ENCODE measurements around the gene CNDP2. TPM values are rescaled to one million over a fixed set of nuclear protein-coding genes. Genes with fewer than 3 reads are reported as not detected.
A peak's percentile ranks its signal among the peaks of the same experiment; 100 is the strongest.

Gene CNDP2
- total RNA-seq, 1 donor from 2014 or later: 237 TPM

DNA sequence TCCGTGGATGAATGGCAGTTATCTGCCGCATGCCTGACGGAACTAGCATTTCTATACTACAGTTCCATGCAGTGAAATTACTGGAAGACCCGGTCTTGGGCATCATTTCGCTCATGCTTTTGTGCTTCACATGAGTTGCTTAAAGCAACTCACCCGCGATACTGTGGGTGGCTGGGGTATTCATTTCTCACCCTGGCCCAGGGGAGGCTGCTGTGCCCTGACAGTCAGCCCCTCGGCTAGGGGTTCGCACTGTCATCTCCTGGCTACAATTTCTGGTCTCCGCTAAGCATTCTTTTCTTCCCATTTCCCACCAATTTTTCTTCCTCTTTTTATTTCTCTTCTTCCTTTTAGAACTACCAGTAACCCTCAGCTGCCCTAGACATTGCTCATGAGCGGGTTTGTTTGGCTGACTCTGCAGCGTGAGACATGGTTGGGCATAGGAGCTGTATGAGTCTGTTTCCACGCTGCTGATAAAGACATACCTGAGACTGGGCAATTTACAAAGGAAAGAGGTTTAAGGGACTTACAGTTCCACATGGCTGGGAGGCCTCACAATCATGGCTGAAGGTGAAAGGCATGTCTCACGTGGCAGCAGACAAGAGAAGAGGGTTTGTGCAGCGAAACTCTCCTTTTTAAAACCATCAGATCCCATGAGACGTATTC, 16.5 kb upstream of the CNDP2 start:
- no peaks in the 10 kb centered on the region for H3K27me3 ChIP-seq (ENCODE audit: low read depth)
- H3K9me3 ChIP-seq: no peaks in the 10 kb centered on the region
- no peak overlapping the region for H3K4me3 ChIP-seq
- no peak overlapping the region for H3K27ac ChIP-seq
- ATAC-seq (peak in 1 of 2 donors; percentile 37), DNase-seq (no peak)
- H3K36me3 ChIP-seq: no peaks in the 10 kb centered on the region
- intact Hi-C loops (cut with DNase I): no loop called here
- H3K4me1 ChIP-seq: no peaks in the 10 kb centered on the region
- TF ChIP-seq, protein P1, sequence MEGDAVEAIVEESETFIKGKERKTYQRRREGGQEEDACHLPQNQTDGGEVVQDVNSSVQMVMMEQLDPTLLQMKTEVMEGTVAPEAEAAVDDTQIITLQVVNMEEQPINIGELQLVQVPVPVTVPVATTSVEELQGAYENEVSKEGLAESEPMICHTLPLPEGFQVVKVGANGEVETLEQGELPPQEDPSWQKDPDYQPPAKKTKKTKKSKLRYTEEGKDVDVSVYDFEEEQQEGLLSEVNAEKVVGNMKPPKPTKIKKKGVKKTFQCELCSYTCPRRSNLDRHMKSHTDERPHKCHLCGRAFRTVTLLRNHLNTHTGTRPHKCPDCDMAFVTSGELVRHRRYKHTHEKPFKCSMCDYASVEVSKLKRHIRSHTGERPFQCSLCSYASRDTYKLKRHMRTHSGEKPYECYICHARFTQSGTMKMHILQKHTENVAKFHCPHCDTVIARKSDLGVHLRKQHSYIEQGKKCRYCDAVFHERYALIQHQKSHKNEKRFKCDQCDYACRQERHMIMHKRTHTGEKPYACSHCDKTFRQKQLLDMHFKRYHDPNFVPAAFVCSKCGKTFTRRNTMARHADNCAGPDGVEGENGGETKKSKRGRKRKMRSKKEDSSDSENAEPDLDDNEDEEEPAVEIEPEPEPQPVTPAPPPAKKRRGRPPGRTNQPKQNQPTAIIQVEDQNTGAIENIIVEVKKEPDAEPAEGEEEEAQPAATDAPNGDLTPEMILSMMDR (IDR thresholded peaks at IDR 0.05): no peak

DNA sequence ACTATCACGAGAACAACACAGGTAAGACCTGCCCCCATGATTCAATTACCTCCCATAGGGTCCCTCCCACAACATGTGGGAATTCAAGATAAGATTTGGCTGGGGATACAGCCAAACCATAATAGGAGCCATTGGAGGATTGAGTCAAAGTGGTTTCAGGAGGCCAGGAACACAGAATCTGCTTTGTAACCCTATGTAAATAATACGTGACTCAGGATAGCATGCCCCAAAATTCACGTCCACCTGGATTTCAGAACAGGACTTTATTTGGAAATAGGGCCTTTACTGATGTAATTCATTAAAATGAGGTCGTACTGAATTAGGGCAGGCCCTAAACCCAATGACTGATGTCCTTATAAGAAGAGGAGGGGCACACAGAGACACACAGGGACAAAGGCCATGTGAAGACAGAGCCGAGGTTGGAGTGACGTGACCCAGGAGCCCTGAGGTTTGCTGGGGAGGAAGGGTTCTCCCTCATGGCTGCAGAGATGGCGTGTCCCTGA, 16.0 kb upstream of the CNDP2 start:
- ATAC-seq (peak in 1 of 2 donors; percentile 16), DNase-seq (no peak)
- Histone ChIP-seq H3K9me3 (no peaks in the 10 kb centered on the region), H3K36me3 (no peaks in the 10 kb centered on the region), H3K4me3 (no peak overlapping the region), H3K27ac (no peak overlapping the region), H3K4me1 (no peaks in the 10 kb centered on the region), H3K27me3 (ENCODE audit: low read depth) (no peaks in the 10 kb centered on the region)
- intact Hi-C loops (cut with DNase I): no loop called here
- TF ChIP-seq, protein P1 (IDR thresholded peaks at IDR 0.05): no peak

DNA sequence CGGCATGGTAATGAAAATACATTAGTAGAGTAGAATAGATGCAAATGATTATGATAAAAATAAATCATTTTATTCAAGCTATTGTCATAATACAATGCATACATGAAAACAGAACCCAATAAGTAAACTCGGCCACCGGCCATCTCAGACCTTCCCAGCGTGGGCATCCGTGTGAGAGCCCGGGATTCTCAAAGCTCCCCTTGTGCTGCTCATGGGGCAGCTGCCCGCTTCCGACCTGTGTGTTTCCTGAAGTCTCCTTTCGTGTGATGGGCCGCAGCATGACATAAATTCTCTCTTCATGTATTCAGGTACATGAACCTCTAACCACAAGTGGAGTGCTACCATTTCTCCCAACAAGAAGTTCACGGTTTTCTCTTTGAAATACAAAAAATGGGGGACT, 13.5 kb upstream of the CNDP2 start:
- intact Hi-C loops (cut with DNase I): no loop called here
- DNase-seq (no peak), ATAC-seq (no peak)
- Histone ChIP-seq H3K36me3 (no peaks in the 10 kb centered on the region), H3K27ac (no peak overlapping the region), H3K9me3 (no peaks in the 10 kb centered on the region), H3K27me3 (ENCODE audit: low read depth) (no peaks in the 10 kb centered on the region), H3K4me3 (no peak overlapping the region), H3K4me1 (no peaks in the 10 kb centered on the region)
- TF ChIP-seq, protein P1 (IDR thresholded peaks at IDR 0.05): no peak

DNA sequence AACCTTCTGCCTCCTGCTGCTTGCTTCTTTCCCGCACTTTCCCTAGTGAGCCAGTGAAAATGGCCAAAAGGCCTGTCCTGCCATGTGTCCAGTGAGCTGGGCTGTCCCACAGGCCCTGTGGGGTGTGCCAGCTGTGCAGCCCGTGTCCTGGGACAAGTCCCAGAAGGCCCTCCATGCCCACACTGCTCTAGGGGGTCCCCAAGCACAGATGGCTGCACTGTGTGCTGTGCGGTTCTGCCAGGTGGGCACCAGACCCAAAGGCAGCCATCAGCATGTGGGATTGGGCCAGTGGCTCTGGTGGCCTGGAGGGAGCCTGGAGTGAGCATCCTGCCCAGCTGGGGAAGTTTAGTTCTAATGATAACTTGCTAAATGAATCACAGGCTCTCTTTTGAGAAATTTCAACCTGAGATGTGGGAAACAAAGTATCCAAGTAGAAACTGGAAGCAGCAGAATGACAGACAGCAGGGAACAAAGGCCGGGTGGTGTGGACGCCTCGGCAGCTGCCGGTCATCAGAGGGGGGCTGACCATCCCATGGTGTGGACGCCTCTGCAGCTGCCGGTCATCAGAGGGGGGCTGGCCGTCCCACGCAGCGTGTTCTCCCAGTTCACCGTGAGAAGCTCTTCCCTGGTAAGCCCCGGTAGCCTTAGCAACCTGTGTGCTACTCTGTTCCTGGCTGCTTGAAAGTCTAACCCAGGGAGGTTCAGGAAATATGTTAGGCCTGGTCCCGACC, 9.9 kb upstream of the CNDP2 start:
- Histone ChIP-seq H3K27ac (no peak overlapping the region), H3K9me3 (no peaks in the 10 kb centered on the region), H3K4me1 (no peaks in the 10 kb centered on the region), H3K36me3 (no peaks in the 10 kb centered on the region), H3K27me3 (ENCODE audit: low read depth) (no peaks in the 10 kb centered on the region), H3K4me3 (no peak overlapping the region)
- TF ChIP-seq, protein P1 (IDR thresholded peaks at IDR 0.05): no peak
- DNase-seq (no peak), ATAC-seq (peak in 1 of 2 donors; percentile 17)
- intact Hi-C loops (cut with DNase I): no loop called here

DNA sequence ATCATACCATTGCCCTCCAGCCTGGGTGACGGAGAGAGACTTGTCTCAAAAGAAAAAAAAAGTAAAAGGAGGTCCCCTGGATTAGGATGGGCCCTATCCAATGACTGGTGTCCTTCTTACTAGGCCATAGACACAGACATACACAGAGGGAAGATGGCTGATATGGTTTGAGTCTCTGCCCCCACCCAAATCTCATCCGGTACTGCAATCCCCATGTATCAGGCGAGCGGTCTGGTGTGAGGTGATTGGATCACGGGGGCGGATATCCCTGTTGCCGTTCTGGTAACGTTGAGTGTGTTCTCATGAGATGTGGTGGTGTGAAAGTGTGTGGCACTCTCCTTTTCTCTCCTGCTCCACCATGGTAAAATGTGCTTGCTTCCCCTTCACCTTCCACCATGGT, 7.8 kb upstream of the CNDP2 start:
- no peak for DNase-seq
- Histone ChIP-seq H3K36me3 (no peaks in the 10 kb centered on the region), H3K27me3 (ENCODE audit: low read depth) (no peaks in the 10 kb centered on the region), H3K9me3 (no peaks in the 10 kb centered on the region), H3K4me1 (no peaks in the 10 kb centered on the region), H3K4me3 (no peak overlapping the region), H3K27ac (no peak overlapping the region)
- TF ChIP-seq, protein P1 (IDR thresholded peaks at IDR 0.05): no peak
- intact Hi-C loops (cut with DNase I): no loop called here
- no peak for ATAC-seq
